ENCODE measurements around the gene PRR33.
A peak's percentile ranks its signal among the peaks of the same experiment; 100 is the strongest.

PRR33 gene

GRCh38 chr11:1913271-1914060 is 21.8 kb upstream of the PRR33 start:
- H3K36me3 ChIP-seq (ENCODE audit: insufficient read depth, low read length), result no peaks in the 10 kb centered on the region
- H3K4me1 ChIP-seq (ENCODE audit: insufficient read depth, low read length), result peaks cover 6% of the 10 kb centered on the region
- H3K9ac ChIP-seq (ENCODE audit: low read depth, low read length), result no peak overlapping the region
- no peaks in the 10 kb centered on the region for H3K9me3 ChIP-seq (ENCODE audit: control insufficient read depth, insufficient read depth, low read length)

GRCh38 chr11:1912289-1912878 is 20.7 kb upstream of the PRR33 start:
- no peak overlapping the region for H3K9ac ChIP-seq (ENCODE audit: low read depth, low read length)
- peaks cover 14% of the 10 kb centered on the region for H3K4me1 ChIP-seq (ENCODE audit: insufficient read depth, low read length)
- no peaks in the 10 kb centered on the region for H3K36me3 ChIP-seq (ENCODE audit: insufficient read depth, low read length)
- H3K9me3 ChIP-seq (ENCODE audit: control insufficient read depth, insufficient read depth, low read length), result no peaks in the 10 kb centered on the region

- Histone ChIP-seq H3K9ac (ENCODE audit: low read depth, low read length) (no peak overlapping the region), H3K4me1 (ENCODE audit: insufficient read depth, low read length) (peaks cover 28% of the 10 kb centered on the region), H3K9me3 (ENCODE audit: control insufficient read depth, insufficient read depth, low read length) (no peaks in the 10 kb centered on the region), H3K36me3 (ENCODE audit: insufficient read depth, low read length) (no peaks in the 10 kb centered on the region)
These were observed 17.8 kb upstream of the PRR33 start for GRCh38 chr11:1909524-1909923.

DNA sequence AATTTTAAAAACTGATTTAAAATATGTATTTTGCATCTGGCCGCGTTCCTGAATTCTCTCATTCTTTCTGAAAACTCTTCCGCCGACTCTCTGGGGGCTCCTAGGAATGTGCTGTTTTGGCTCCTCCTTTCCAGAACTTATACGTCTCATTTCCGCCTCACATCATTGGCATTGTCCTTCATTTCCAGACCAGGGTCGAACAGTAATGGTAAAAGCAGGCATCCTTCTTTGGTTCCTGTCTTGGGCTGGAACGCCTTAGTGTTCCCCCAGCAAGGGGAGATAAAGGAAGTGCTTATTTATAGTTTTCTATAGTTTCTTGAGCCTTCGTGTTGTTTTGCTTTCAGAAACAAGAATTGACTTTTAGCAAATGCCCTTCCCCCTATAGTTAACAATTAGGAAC is 16.9 kb upstream of the PRR33 start:
- Histone ChIP-seq H3K36me3 (ENCODE audit: insufficient read depth, low read length) (no peaks in the 10 kb centered on the region), H3K9ac (ENCODE audit: low read depth, low read length) (peak overlapping the region; percentile 15; the same call in 1 of the 2 replicates), H3K9me3 (ENCODE audit: control insufficient read depth, insufficient read depth, low read length) (no peaks in the 10 kb centered on the region), H3K4me1 (ENCODE audit: insufficient read depth, low read length) (peaks cover 28% of the 10 kb centered on the region)

GRCh38 chr11:1906611-1907423 is 15.1 kb upstream of the PRR33 start:
- Histone ChIP-seq H3K4me1 (ENCODE audit: insufficient read depth, low read length) (peaks cover 28% of the 10 kb centered on the region), H3K9ac (ENCODE audit: low read depth, low read length) (no peak overlapping the region), H3K36me3 (ENCODE audit: insufficient read depth, low read length) (no peaks in the 10 kb centered on the region), H3K9me3 (ENCODE audit: control insufficient read depth, insufficient read depth, low read length) (no peaks in the 10 kb centered on the region)

DNA sequence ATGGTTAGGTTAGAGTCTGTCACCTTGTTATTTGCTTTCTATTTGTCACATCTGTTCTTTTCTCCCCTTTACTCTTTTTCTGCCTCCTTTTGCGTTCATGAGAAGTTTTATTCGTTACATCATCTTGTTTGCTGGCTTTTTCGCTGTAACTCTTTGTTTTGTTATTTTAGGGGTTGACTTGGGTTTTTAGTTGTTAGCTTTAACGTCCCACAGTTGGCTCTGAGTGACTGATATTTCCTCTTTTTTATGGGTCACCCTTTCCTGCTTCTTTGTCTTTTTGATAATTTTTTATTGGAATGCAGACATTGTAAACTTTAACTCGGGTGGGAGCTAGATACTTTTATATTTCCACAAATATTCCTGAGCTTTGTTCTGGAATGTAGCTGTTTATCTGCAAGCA is 14.5 kb upstream of the PRR33 start:
- Histone ChIP-seq H3K36me3 (ENCODE audit: insufficient read depth, low read length) (no peaks in the 10 kb centered on the region), H3K9ac (ENCODE audit: low read depth, low read length) (no peak overlapping the region), H3K4me1 (ENCODE audit: insufficient read depth, low read length) (peaks cover 28% of the 10 kb centered on the region), H3K9me3 (ENCODE audit: control insufficient read depth, insufficient read depth, low read length) (no peaks in the 10 kb centered on the region)

DNA sequence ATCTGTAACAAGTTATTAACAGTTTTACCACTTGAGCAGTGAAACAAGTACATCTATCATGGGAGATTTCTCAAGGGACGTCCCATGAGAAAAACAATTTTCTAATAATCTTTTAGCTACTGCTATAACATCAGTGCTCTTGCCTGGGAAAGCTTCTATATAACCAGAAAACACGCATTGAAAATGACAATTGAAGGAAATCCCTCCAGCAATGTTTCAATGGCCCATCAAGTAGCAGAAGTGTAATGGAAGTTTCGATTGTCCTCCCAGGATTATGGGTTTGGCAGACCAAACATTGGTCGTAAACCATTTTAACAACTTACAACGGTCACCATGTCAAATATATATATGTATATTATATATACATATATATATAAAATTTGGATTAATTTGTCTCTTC is 8.0 kb upstream of the PRR33 start:
- Histone ChIP-seq H3K9ac (ENCODE audit: low read depth, low read length) (no peak overlapping the region), H3K9me3 (ENCODE audit: control insufficient read depth, insufficient read depth, low read length) (no peaks in the 10 kb centered on the region), H3K4me1 (ENCODE audit: insufficient read depth, low read length) (no peaks in the 10 kb centered on the region; the same call in 1 of the 2 replicates), H3K36me3 (ENCODE audit: insufficient read depth, low read length) (no peaks in the 10 kb centered on the region)

DNA sequence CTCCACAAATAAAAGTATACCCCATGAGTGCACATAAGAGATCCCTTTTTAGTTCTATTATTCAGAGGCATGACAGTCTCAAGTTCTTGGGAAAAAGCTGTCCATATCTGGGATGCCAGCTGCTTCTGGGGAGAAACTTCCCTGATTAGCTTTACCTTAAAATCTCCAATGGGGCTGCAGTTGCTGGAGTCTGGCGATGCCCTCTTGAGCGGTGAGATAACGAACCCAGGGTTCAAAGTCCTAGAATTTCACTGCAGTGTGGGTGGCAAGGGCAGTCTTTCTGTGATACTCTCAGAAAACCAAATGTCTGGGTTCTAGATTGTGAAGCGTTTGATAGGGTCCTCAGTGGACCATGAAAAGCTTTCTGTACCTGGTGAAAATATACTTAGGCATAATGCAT is 7.4 kb upstream of the PRR33 start:
- H3K4me1 ChIP-seq (ENCODE audit: insufficient read depth, low read length), result no peaks in the 10 kb centered on the region; the same call in 1 of the 2 replicates
- no peaks in the 10 kb centered on the region for H3K9me3 ChIP-seq (ENCODE audit: control insufficient read depth, insufficient read depth, low read length)
- H3K9ac ChIP-seq (ENCODE audit: low read depth, low read length), result no peak overlapping the region
- H3K36me3 ChIP-seq (ENCODE audit: insufficient read depth, low read length), result no peaks in the 10 kb centered on the region

DNA sequence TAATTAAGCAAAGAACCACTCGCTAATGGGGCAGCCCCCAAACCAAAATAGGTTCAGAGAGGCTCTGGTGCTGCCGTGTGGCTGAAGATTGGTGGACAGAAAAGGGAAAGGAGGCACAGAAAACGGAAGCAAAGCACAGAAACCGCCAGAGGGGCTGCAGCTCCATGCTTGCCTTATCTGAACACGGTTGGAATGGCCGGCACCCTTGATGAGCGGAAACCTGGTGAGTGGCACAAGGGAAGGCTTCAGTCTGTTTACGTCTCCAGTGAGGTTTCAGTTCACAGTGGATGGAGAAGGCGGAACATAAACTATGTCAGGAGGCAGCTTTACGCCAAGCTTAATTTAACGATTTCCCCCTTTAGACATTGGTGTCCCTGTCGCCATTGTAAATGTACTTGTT is 5.2 kb upstream of the PRR33 start:
- Histone ChIP-seq H3K9ac (ENCODE audit: low read depth, low read length) (no peak overlapping the region), H3K36me3 (ENCODE audit: insufficient read depth, low read length) (no peaks in the 10 kb centered on the region), H3K4me1 (ENCODE audit: insufficient read depth, low read length) (no peaks in the 10 kb centered on the region; the same call in 1 of the 2 replicates), H3K9me3 (ENCODE audit: control insufficient read depth, insufficient read depth, low read length) (no peaks in the 10 kb centered on the region)

- no peak overlapping the region for H3K9ac ChIP-seq (ENCODE audit: low read depth, low read length)
- H3K4me1 ChIP-seq (ENCODE audit: insufficient read depth, low read length), result no peaks in the 10 kb centered on the region; the same call in 1 of the 2 replicates
These were observed 4.8 kb upstream of the PRR33 start for GRCh38 chr11:1896468-1896867.

GRCh38 chr11:1894759-1895158 is 3.1 kb upstream of the PRR33 start:
- Histone ChIP-seq H3K9ac (ENCODE audit: low read depth, low read length) (no peak overlapping the region), H3K4me1 (ENCODE audit: insufficient read depth, low read length) (no peaks in the 10 kb centered on the region), H3K36me3 (ENCODE audit: insufficient read depth, low read length) (no peaks in the 10 kb centered on the region)

More at GRCh38 chr11:1896468-1896867, 4.8 kb upstream of the PRR33 start:
- H3K36me3 ChIP-seq (ENCODE audit: insufficient read depth, low read length), result no peaks in the 10 kb centered on the region
- no peaks in the 10 kb centered on the region for H3K9me3 ChIP-seq (ENCODE audit: control insufficient read depth, insufficient read depth, low read length)

DNA sequence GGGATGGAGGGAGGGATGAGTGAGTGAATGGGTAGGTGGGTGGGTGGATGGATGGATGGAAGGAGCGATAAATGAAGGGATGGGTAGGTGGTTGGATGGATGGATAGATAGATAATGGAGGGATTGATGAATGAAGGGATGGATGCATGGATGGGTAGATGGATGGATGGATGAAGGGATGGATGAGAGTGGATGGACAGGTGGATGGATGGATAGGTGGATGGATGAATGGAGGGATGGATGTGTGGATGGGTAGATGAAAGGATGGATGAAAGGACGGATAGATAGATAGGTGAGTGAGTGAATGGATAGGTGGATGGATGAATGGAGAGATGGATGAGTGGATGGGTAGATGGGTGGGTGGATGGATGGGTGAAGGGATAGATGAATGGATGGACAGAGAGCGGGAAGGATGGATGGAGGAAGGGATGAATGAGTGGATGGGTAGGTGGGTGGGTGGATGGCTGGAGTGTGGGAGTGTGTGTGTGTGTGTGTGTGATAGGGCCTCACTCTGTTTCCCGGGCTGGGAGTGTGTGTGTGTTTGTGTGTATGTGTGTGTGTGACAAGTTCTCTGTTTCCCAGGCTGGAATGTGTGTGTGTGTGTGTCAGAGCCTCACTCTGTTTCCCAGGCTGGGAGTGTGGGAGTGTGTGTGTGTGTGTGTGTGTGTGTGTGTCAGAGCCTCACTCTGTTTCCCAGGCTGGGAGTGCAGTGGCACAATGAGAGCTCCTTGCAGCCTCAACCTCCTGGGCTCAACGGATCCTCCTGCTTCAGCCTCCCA is 2.1 kb upstream of the PRR33 start:
- H3K9me3 ChIP-seq (ENCODE audit: control insufficient read depth, insufficient read depth, low read length), result no peaks in the 10 kb centered on the region
- H3K9ac ChIP-seq (ENCODE audit: low read depth, low read length), result no peak overlapping the region
- no peaks in the 10 kb centered on the region for H3K4me1 ChIP-seq (ENCODE audit: insufficient read depth, low read length)
- no peaks in the 10 kb centered on the region for H3K36me3 ChIP-seq (ENCODE audit: insufficient read depth, low read length)

More at GRCh38 chr11:1894759-1895158, 3.1 kb upstream of the PRR33 start:
- H3K9me3 ChIP-seq (ENCODE audit: control insufficient read depth, insufficient read depth, low read length), result no peaks in the 10 kb centered on the region

- H3K36me3 ChIP-seq (ENCODE audit: insufficient read depth, low read length), result no peaks in the 10 kb centered on the region
- H3K4me1 ChIP-seq (ENCODE audit: insufficient read depth, low read length), result no peaks in the 10 kb centered on the region
- no peak overlapping the region for H3K9ac ChIP-seq (ENCODE audit: low read depth, low read length)
- H3K9me3 ChIP-seq (ENCODE audit: control insufficient read depth, insufficient read depth, low read length), result no peaks in the 10 kb centered on the region
These were observed 863 bp upstream of the PRR33 start for GRCh38 chr11:1892558-1892957.

- Histone ChIP-seq H3K9ac (ENCODE audit: low read depth, low read length) (no peak overlapping the region), H3K4me1 (ENCODE audit: insufficient read depth, low read length) (no peaks in the 10 kb centered on the region), H3K36me3 (ENCODE audit: insufficient read depth, low read length) (no peaks in the 10 kb centered on the region), H3K9me3 (ENCODE audit: control insufficient read depth, insufficient read depth, low read length) (no peaks in the 10 kb centered on the region)
These were observed 421 bp upstream of the PRR33 start for GRCh38 chr11:1892116-1892515.
